ENCODE results near the gene ABHD4. TPM values are rescaled to one million over a fixed set of nuclear protein-coding genes. Genes with fewer than 3 reads are reported as not detected.
A peak's percentile ranks its signal among the peaks of the same experiment; 100 is the strongest.
"Not testable (repeated sequence)": the region's sequence is repeated elsewhere in the genome, so short reads cannot be mapped to it uniquely, and the experiment has no call there.

ABHD4 gene
- total RNA-seq, 1 donor from 2014 or later: 13.2 TPM

- H3K9me3 Mint-ChIP-seq; intact Hi-C loops (cut with micrococcal nuclease); DNase-seq (ENCODE audit: low spot score); H3K27me3 Mint-ChIP-seq (ENCODE audit: insufficient read depth): not testable (repeated sequence)
- Mint-ChIP-seq H3K36me3 (ENCODE audit: low read depth) (peaks cover 30% of the 10 kb centered on the region), H3K27ac (peak overlapping the region; percentile 96), H3K4me3 (peak overlapping the region; percentile 61), H3K4me1 (ENCODE audit: low read depth) (peaks cover 88% of the 10 kb centered on the region)
These were observed 31.8 kb upstream of the ABHD4 start for GRCh38 chr14:22566266-22566665.

- Mint-ChIP-seq H3K4me1 (ENCODE audit: low read depth) (peaks cover 82% of the 10 kb centered on the region), H3K27ac (peak overlapping the region; percentile 90), H3K36me3 (ENCODE audit: low read depth) (peaks cover 30% of the 10 kb centered on the region), H3K9me3 (no peaks in the 10 kb centered on the region), H3K4me3 (peak overlapping the region; percentile 69), H3K27me3 (ENCODE audit: insufficient read depth) (no peaks in the 10 kb centered on the region)
- intact Hi-C loops (cut with micrococcal nuclease): no loop called here
- DNase-seq (ENCODE audit: low spot score): no peak
These were observed 31.3 kb upstream of the ABHD4 start for GRCh38 chr14:22566845-22567244.

- Mint-ChIP-seq H3K9me3 (no peaks in the 10 kb centered on the region), H3K36me3 (ENCODE audit: low read depth) (peaks cover 35% of the 10 kb centered on the region), H3K4me3 (peak overlapping the region; percentile 69), H3K4me1 (ENCODE audit: low read depth) (peaks cover 81% of the 10 kb centered on the region), H3K27ac (peak overlapping the region; percentile 90), H3K27me3 (ENCODE audit: insufficient read depth) (no peaks in the 10 kb centered on the region)
- intact Hi-C loops (cut with micrococcal nuclease): no loop called here
- DNase-seq (ENCODE audit: low spot score): no peak
These were observed 30.7 kb upstream of the ABHD4 start for GRCh38 chr14:22567437-22567836.

GRCh38 chr14:22569106-22569736, 28.9 kb upstream of the ABHD4 start:
- Mint-ChIP-seq H3K36me3 (ENCODE audit: low read depth) (peaks cover 46% of the 10 kb centered on the region), H3K4me3 (peak overlapping the region; percentile 85), H3K4me1 (ENCODE audit: low read depth) (peaks cover 76% of the 10 kb centered on the region), H3K27ac (peak overlapping the region; percentile 90), H3K27me3 (ENCODE audit: insufficient read depth) (no peaks in the 10 kb centered on the region), H3K9me3 (no peaks in the 10 kb centered on the region)
- no peak for DNase-seq (ENCODE audit: low spot score)
- intact Hi-C loops (cut with micrococcal nuclease): no loop called here

GRCh38 chr14:22569737-22570131, 28.4 kb upstream of the ABHD4 start:
- Mint-ChIP-seq H3K27ac (peak overlapping the region; percentile 90), H3K9me3 (no peaks in the 10 kb centered on the region), H3K4me1 (ENCODE audit: low read depth) (peaks cover 75% of the 10 kb centered on the region), H3K36me3 (ENCODE audit: low read depth) (peaks cover 46% of the 10 kb centered on the region), H3K4me3 (peak overlapping the region; percentile 85), H3K27me3 (ENCODE audit: insufficient read depth) (no peaks in the 10 kb centered on the region)
- intact Hi-C loops (cut with micrococcal nuclease): loop anchor here (1.0 to 5.0 kb wide), 15 partner anchors 8 to 651 kb away; partner anchors contain the start of genes ABHD4, CDH24, DAD1 and OXA1L
- DNase-seq (ENCODE audit: low spot score): no peak

- DNase-seq (ENCODE audit: low spot score): peak; percentile 86
- intact Hi-C loops (cut with micrococcal nuclease): loop anchor here (1.0 to 5.0 kb wide), 15 partner anchors 9 to 652 kb away; partner anchors contain the start of genes ABHD4, CDH24, DAD1 and OXA1L
- Mint-ChIP-seq H3K9me3 (no peaks in the 10 kb centered on the region), H3K36me3 (ENCODE audit: low read depth) (peaks cover 44% of the 10 kb centered on the region), H3K27me3 (ENCODE audit: insufficient read depth) (no peaks in the 10 kb centered on the region), H3K4me3 (peak overlapping the region; percentile 85), H3K4me1 (ENCODE audit: low read depth) (peaks cover 71% of the 10 kb centered on the region), H3K27ac (peak overlapping the region; percentile 90)
These were observed 27.8 kb upstream of the ABHD4 start for GRCh38 chr14:22570132-22570949.

GRCh38 chr14:22572562-22573058, 25.5 kb upstream of the ABHD4 start:
- H3K9me3 Mint-ChIP-seq: no peaks in the 10 kb centered on the region
- H3K36me3 Mint-ChIP-seq (ENCODE audit: low read depth): peaks cover 39% of the 10 kb centered on the region
- H3K4me3 Mint-ChIP-seq: no peak overlapping the region

GRCh38 chr14:22573804-22574203, 24.3 kb upstream of the ABHD4 start:
- intact Hi-C loops (cut with micrococcal nuclease): loop anchor here (5.0 kb wide), 3 partner anchors 138 to 483 kb away; partner anchors contain the start of genes CDH24 and RBM23
- Mint-ChIP-seq H3K4me1 (ENCODE audit: low read depth) (peaks cover 60% of the 10 kb centered on the region), H3K9me3 (no peaks in the 10 kb centered on the region), H3K27ac (no peak overlapping the region), H3K27me3 (ENCODE audit: insufficient read depth) (no peaks in the 10 kb centered on the region), H3K36me3 (ENCODE audit: low read depth) (peaks cover 37% of the 10 kb centered on the region), H3K4me3 (no peak overlapping the region)
- no peak for DNase-seq (ENCODE audit: low spot score)

More at GRCh38 chr14:22572562-22573058, 25.5 kb upstream of the ABHD4 start:
- Mint-ChIP-seq H3K27me3 (ENCODE audit: insufficient read depth) (no peaks in the 10 kb centered on the region), H3K27ac (peak overlapping the region; percentile 71), H3K4me1 (ENCODE audit: low read depth) (peaks cover 62% of the 10 kb centered on the region)
- no peak for DNase-seq (ENCODE audit: low spot score)
- intact Hi-C loops (cut with micrococcal nuclease): loop anchor here (5.0 kb wide), 3 partner anchors 140 to 485 kb away; partner anchors contain the start of genes CDH24 and RBM23

GRCh38 chr14:22577334-22577908, 20.7 kb upstream of the ABHD4 start:
- DNase-seq (ENCODE audit: low spot score): no peak
- Mint-ChIP-seq H3K4me1 (ENCODE audit: low read depth) (peaks cover 55% of the 10 kb centered on the region), H3K27me3 (ENCODE audit: insufficient read depth) (no peaks in the 10 kb centered on the region), H3K27ac (peak overlapping the region; percentile 32), H3K9me3 (no peaks in the 10 kb centered on the region), H3K4me3 (no peak overlapping the region), H3K36me3 (ENCODE audit: low read depth) (peaks cover 39% of the 10 kb centered on the region)
- intact Hi-C loops (cut with micrococcal nuclease): loop anchor here (1.0 kb wide), 1 partner anchor 11 kb away; no protein-coding TSS in a partner anchor

- peaks cover 60% of the 10 kb centered on the region for H3K4me1 Mint-ChIP-seq (ENCODE audit: low read depth)
- no peak for DNase-seq (ENCODE audit: low spot score)
- no peaks in the 10 kb centered on the region for H3K9me3 Mint-ChIP-seq
These were observed 18.9 kb upstream of the ABHD4 start for GRCh38 chr14:22579236-22579635.

GRCh38 chr14:22579881-22580280, 18.2 kb upstream of the ABHD4 start:
- Mint-ChIP-seq H3K36me3 (ENCODE audit: low read depth) (peaks cover 29% of the 10 kb centered on the region), H3K4me3 (no peak overlapping the region), H3K27me3 (ENCODE audit: insufficient read depth) (no peaks in the 10 kb centered on the region), H3K27ac (no peak overlapping the region), H3K4me1 (ENCODE audit: low read depth) (peaks cover 62% of the 10 kb centered on the region), H3K9me3 (no peaks in the 10 kb centered on the region)
- intact Hi-C loops (cut with micrococcal nuclease): loop anchor here (10.0 kb wide), 1 partner anchor 515 kb away; the partner anchor contains the start of genes ACIN1 and C14orf119
- DNase-seq (ENCODE audit: low spot score): no peak

More at GRCh38 chr14:22579236-22579635, 18.9 kb upstream of the ABHD4 start:
- H3K27me3 Mint-ChIP-seq (ENCODE audit: insufficient read depth): no peaks in the 10 kb centered on the region
- H3K4me3 Mint-ChIP-seq: no peak overlapping the region
- peak overlapping the region; percentile 9 for H3K27ac Mint-ChIP-seq
- intact Hi-C loops (cut with micrococcal nuclease): no loop called here
- H3K36me3 Mint-ChIP-seq (ENCODE audit: low read depth): peaks cover 32% of the 10 kb centered on the region

GRCh38 chr14:22580625-22581024, 17.5 kb upstream of the ABHD4 start:
- Mint-ChIP-seq H3K4me3 (no peak overlapping the region), H3K9me3 (no peaks in the 10 kb centered on the region), H3K4me1 (ENCODE audit: low read depth) (peaks cover 68% of the 10 kb centered on the region), H3K27me3 (ENCODE audit: insufficient read depth) (no peaks in the 10 kb centered on the region), H3K36me3 (ENCODE audit: low read depth) (peaks cover 31% of the 10 kb centered on the region), H3K27ac (peak overlapping the region; percentile 7)
- DNase-seq (ENCODE audit: low spot score): no peak
- intact Hi-C loops (cut with micrococcal nuclease): loop anchor here (10.0 kb wide), 1 partner anchor 514 kb away; the partner anchor contains the start of genes ACIN1 and C14orf119
